ENCODE results near the gene SRGAP3.

The SRGAP3 gene

GRCh38 chr3:9118222-9118621 lies 131.2 kb downstream of the SRGAP3 start:
- Histone ChIP-seq H3K4me1 (ENCODE audit: control insufficient read depth, insufficient read depth, low read length) (no peaks in the 10 kb centered on the region), H3K9me3 (ENCODE audit: control insufficient read depth, insufficient read depth, low read length) (no peaks in the 10 kb centered on the region), H3K27me3 (ENCODE audit: control insufficient read depth, insufficient read depth, low read length) (no peaks in the 10 kb centered on the region), H3K4me3 (ENCODE audit: low read depth, low read length) (no peak overlapping the region), H3K36me3 (ENCODE audit: control insufficient read depth, insufficient read depth, low read length) (no peaks in the 10 kb centered on the region), H3K9ac (ENCODE audit: low read depth, low read length) (no peak overlapping the region)

GRCh38 chr3:9117220-9117619 lies 132.2 kb downstream of the SRGAP3 start:
- Histone ChIP-seq H3K36me3 (ENCODE audit: control insufficient read depth, insufficient read depth, low read length) (no peaks in the 10 kb centered on the region), H3K4me1 (ENCODE audit: control insufficient read depth, insufficient read depth, low read length) (no peaks in the 10 kb centered on the region), H3K4me3 (ENCODE audit: low read depth, low read length) (no peak overlapping the region), H3K9me3 (ENCODE audit: control insufficient read depth, insufficient read depth, low read length) (no peaks in the 10 kb centered on the region), H3K9ac (ENCODE audit: low read depth, low read length) (no peak overlapping the region), H3K27me3 (ENCODE audit: control insufficient read depth, insufficient read depth, low read length) (no peaks in the 10 kb centered on the region)

GRCh38 chr3:9116336-9116735 lies 133.1 kb downstream of the SRGAP3 start:
- Histone ChIP-seq H3K36me3 (ENCODE audit: control insufficient read depth, insufficient read depth, low read length) (no peaks in the 10 kb centered on the region), H3K27me3 (ENCODE audit: control insufficient read depth, insufficient read depth, low read length) (no peaks in the 10 kb centered on the region), H3K9ac (ENCODE audit: low read depth, low read length) (no peak overlapping the region), H3K4me1 (ENCODE audit: control insufficient read depth, insufficient read depth, low read length) (no peaks in the 10 kb centered on the region), H3K9me3 (ENCODE audit: control insufficient read depth, insufficient read depth, low read length) (no peaks in the 10 kb centered on the region), H3K4me3 (ENCODE audit: low read depth, low read length) (no peak overlapping the region)

GRCh38 chr3:9115336-9115735 lies 134.1 kb downstream of the SRGAP3 start:
- H3K27me3 ChIP-seq (ENCODE audit: control insufficient read depth, insufficient read depth, low read length), result no peaks in the 10 kb centered on the region
- no peak overlapping the region for H3K4me3 ChIP-seq (ENCODE audit: low read depth, low read length)

GRCh38 chr3:9113040-9113439 lies 136.4 kb downstream of the SRGAP3 start:
- H3K36me3 ChIP-seq (ENCODE audit: control insufficient read depth, insufficient read depth, low read length), result no peaks in the 10 kb centered on the region
- H3K9me3 ChIP-seq (ENCODE audit: control insufficient read depth, insufficient read depth, low read length), result no peaks in the 10 kb centered on the region
- H3K9ac ChIP-seq (ENCODE audit: low read depth, low read length), result no peak overlapping the region
- no peak overlapping the region for H3K4me3 ChIP-seq (ENCODE audit: low read depth, low read length)
- no peaks in the 10 kb centered on the region for H3K27me3 ChIP-seq (ENCODE audit: control insufficient read depth, insufficient read depth, low read length)
- H3K4me1 ChIP-seq (ENCODE audit: control insufficient read depth, insufficient read depth, low read length), result no peaks in the 10 kb centered on the region

More at GRCh38 chr3:9115336-9115735, 134.1 kb downstream of the SRGAP3 start:
- Histone ChIP-seq H3K9me3 (ENCODE audit: control insufficient read depth, insufficient read depth, low read length) (no peaks in the 10 kb centered on the region), H3K4me1 (ENCODE audit: control insufficient read depth, insufficient read depth, low read length) (no peaks in the 10 kb centered on the region), H3K36me3 (ENCODE audit: control insufficient read depth, insufficient read depth, low read length) (no peaks in the 10 kb centered on the region), H3K9ac (ENCODE audit: low read depth, low read length) (no peak overlapping the region)

- Histone ChIP-seq H3K27me3 (ENCODE audit: control insufficient read depth, insufficient read depth, low read length) (no peaks in the 10 kb centered on the region), H3K4me3 (ENCODE audit: low read depth, low read length) (no peak overlapping the region), H3K9ac (ENCODE audit: low read depth, low read length) (peak overlapping the region; percentile 37), H3K4me1 (ENCODE audit: control insufficient read depth, insufficient read depth, low read length) (no peaks in the 10 kb centered on the region), H3K36me3 (ENCODE audit: control insufficient read depth, insufficient read depth, low read length) (no peaks in the 10 kb centered on the region), H3K9me3 (ENCODE audit: control insufficient read depth, insufficient read depth, low read length) (no peaks in the 10 kb centered on the region)
Measured at GRCh38 chr3:9111866-9112265, 137.6 kb downstream of the SRGAP3 start.

- Histone ChIP-seq H3K9me3 (ENCODE audit: control insufficient read depth, insufficient read depth, low read length) (no peaks in the 10 kb centered on the region), H3K9ac (ENCODE audit: low read depth, low read length) (no peak overlapping the region), H3K4me3 (ENCODE audit: low read depth, low read length) (no peak overlapping the region), H3K27me3 (ENCODE audit: control insufficient read depth, insufficient read depth, low read length) (no peaks in the 10 kb centered on the region), H3K4me1 (ENCODE audit: control insufficient read depth, insufficient read depth, low read length) (no peaks in the 10 kb centered on the region), H3K36me3 (ENCODE audit: control insufficient read depth, insufficient read depth, low read length) (no peaks in the 10 kb centered on the region)
Measured at GRCh38 chr3:9111417-9111816, 138.0 kb downstream of the SRGAP3 start.

GRCh38 chr3:9110802-9111201 lies 138.6 kb downstream of the SRGAP3 start:
- H3K9ac ChIP-seq (ENCODE audit: low read depth, low read length), result no peak overlapping the region
- no peak overlapping the region for H3K4me3 ChIP-seq (ENCODE audit: low read depth, low read length)
- H3K27me3 ChIP-seq (ENCODE audit: control insufficient read depth, insufficient read depth, low read length), result no peaks in the 10 kb centered on the region
- H3K36me3 ChIP-seq (ENCODE audit: control insufficient read depth, insufficient read depth, low read length), result no peaks in the 10 kb centered on the region
- no peaks in the 10 kb centered on the region for H3K9me3 ChIP-seq (ENCODE audit: control insufficient read depth, insufficient read depth, low read length)
- H3K4me1 ChIP-seq (ENCODE audit: control insufficient read depth, insufficient read depth, low read length), result no peaks in the 10 kb centered on the region

- no peak overlapping the region for H3K9ac ChIP-seq (ENCODE audit: low read depth, low read length)
- no peaks in the 10 kb centered on the region for H3K36me3 ChIP-seq (ENCODE audit: control insufficient read depth, insufficient read depth, low read length)
- H3K4me1 ChIP-seq (ENCODE audit: control insufficient read depth, insufficient read depth, low read length), result peaks cover 4% of the 10 kb centered on the region
- no peak overlapping the region for H3K4me3 ChIP-seq (ENCODE audit: low read depth, low read length)
- H3K9me3 ChIP-seq (ENCODE audit: control insufficient read depth, insufficient read depth, low read length), result no peaks in the 10 kb centered on the region
- no peaks in the 10 kb centered on the region for H3K27me3 ChIP-seq (ENCODE audit: control insufficient read depth, insufficient read depth, low read length)
Measured at GRCh38 chr3:9110316-9110715, 139.1 kb downstream of the SRGAP3 start.

GRCh38 chr3:9109568-9109914 lies 139.9 kb downstream of the SRGAP3 start:
- no peaks in the 10 kb centered on the region for H3K36me3 ChIP-seq (ENCODE audit: control insufficient read depth, insufficient read depth, low read length)
- H3K9me3 ChIP-seq (ENCODE audit: control insufficient read depth, insufficient read depth, low read length), result no peaks in the 10 kb centered on the region
- H3K27me3 ChIP-seq (ENCODE audit: control insufficient read depth, insufficient read depth, low read length), result no peaks in the 10 kb centered on the region
- peaks cover 6% of the 10 kb centered on the region for H3K4me1 ChIP-seq (ENCODE audit: control insufficient read depth, insufficient read depth, low read length)
- no peak overlapping the region for H3K9ac ChIP-seq (ENCODE audit: low read depth, low read length)
- no peak overlapping the region for H3K4me3 ChIP-seq (ENCODE audit: low read depth, low read length)

GRCh38 chr3:9108876-9109567 lies 140.4 kb downstream of the SRGAP3 start:
- Histone ChIP-seq H3K4me1 (ENCODE audit: control insufficient read depth, insufficient read depth, low read length) (peaks cover 6% of the 10 kb centered on the region), H3K4me3 (ENCODE audit: low read depth, low read length) (no peak overlapping the region), H3K9ac (ENCODE audit: low read depth, low read length) (no peak overlapping the region), H3K9me3 (ENCODE audit: control insufficient read depth, insufficient read depth, low read length) (no peaks in the 10 kb centered on the region), H3K36me3 (ENCODE audit: control insufficient read depth, insufficient read depth, low read length) (no peaks in the 10 kb centered on the region), H3K27me3 (ENCODE audit: control insufficient read depth, insufficient read depth, low read length) (no peaks in the 10 kb centered on the region)

GRCh38 chr3:9107738-9108137 lies 141.7 kb downstream of the SRGAP3 start:
- H3K27me3 ChIP-seq (ENCODE audit: control insufficient read depth, insufficient read depth, low read length), result no peaks in the 10 kb centered on the region
- no peak overlapping the region for H3K4me3 ChIP-seq (ENCODE audit: low read depth, low read length)
- no peaks in the 10 kb centered on the region for H3K36me3 ChIP-seq (ENCODE audit: control insufficient read depth, insufficient read depth, low read length)
- H3K9ac ChIP-seq (ENCODE audit: low read depth, low read length), result no peak overlapping the region
- peaks cover 11% of the 10 kb centered on the region for H3K4me1 ChIP-seq (ENCODE audit: control insufficient read depth, insufficient read depth, low read length)
- H3K9me3 ChIP-seq (ENCODE audit: control insufficient read depth, insufficient read depth, low read length), result no peaks in the 10 kb centered on the region
